Hypothalamus (tissue), 51 donors: ENCODE measurements around the gene PKD2L1.
A peak's percentile ranks its signal among the peaks of the same experiment; 100 is the strongest.
"Not testable (repeated sequence)": the region's sequence is repeated elsewhere in the genome, so short reads cannot be mapped to it uniquely, and the experiment has no call there.

Source experiments
- DNase-seq, 51 donors: peaks; one replicate each; lab custom pipeline; 2025; lab: John Stamatoyannopoulos, UW

The PKD2L1 gene

DNA sequence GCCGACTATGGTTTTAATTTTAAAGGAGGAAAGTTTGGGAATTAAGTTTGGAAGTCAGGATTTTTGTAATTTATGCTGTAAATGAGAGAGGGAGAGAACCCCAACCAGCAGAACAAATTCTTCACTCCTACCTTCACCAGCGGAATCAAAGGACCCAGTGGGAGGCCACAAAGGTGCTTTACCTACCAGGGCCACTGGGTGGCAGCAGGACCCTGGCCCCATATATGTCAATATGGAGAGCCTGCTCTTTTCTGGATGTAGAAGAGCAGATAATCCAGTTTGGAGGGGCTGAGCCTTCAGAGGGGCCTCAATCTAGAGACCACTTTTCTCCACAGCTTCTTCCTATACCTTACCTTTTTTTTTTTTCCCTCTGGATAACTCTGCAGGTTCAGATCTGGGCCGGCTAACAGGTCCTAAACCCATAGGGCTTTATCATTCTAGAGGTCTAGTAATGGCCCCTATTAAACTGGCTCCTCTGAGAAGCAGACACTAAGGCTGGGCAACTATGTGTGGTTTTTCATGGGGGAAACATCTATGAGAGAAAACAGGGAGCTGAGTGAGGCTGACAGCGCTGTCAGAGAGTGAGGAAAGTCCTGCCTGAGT lies 8.5 kb upstream of the PKD2L1 start:
- peak in 44 of 51 donors; percentile 9 to 86 (median 56) for DNase-seq

DNA sequence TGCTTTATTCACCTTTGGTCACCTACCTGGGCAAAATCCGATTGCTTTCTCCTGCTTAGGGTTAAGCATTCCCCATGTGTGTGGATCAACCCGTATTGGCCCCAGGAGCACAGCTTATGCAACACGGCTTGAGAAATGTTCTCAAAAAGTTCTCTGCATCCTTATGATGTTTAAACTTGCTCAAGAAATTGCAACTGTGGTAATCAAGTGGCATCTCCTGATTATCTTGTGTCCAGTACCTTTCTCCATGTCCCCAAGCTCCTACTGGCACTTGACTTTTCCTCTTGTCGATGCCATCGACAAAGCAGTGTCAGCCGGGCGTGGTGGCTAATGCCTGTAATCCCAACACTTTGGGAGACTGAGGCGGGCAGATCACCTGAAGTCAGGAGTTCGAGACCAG lies 4.7 kb upstream of the PKD2L1 start:
- DNase-seq: no peak

GRCh38 chr10:100333661-100334440 lies 3.8 kb upstream of the PKD2L1 start:
- DNase-seq: no peak

DNA sequence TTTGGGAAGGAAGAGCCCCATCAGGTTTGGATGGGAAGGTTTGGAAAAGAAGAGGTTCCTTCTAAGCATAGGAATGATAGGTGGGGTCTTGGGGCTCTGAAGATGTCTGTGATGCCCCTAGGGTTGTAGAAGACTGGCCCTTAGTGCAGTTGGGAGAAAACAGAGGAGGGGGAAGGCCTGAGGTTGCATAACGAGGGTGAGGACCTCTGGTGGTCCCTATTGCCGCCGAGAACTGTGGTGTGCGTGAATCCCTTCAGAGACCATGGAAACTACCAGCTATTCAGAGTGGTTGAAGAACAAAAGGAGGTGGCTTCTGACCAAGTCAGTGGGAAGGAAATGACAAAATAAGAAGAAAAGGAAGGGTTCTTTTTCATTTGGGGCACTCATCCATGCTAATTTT lies 3.1 kb upstream of the PKD2L1 start:
- DNase-seq: no peak

- no peak for DNase-seq
These were observed 1.8 kb downstream of the PKD2L1 start for GRCh38 chr10:100328198-100328597.

DNA sequence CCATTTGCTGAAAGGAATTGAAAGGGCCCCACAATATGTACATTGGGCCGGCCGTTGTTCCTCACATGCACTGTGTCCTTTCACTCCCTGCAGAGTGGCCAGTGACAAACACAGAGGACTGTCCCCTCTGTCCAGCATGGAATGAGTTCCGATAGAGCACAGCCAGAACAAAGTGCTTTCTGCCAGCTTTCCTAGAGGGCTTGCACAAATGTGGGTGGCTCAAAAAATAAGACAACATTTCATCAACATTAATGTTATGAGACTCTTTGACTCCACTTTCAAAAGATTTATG lies 2.4 kb downstream of the PKD2L1 start:
- peak in 1 of 51 donors; percentile 8 for DNase-seq

GRCh38 chr10:100327007-100327717 lies 2.9 kb downstream of the PKD2L1 start:
- DNase-seq: peak in 5 of 51 donors; percentile 10 to 54 (median 18)

- DNase-seq: no peak
These were observed 4.9 kb downstream of the PKD2L1 start for GRCh38 chr10:100325158-100325557.

GRCh38 chr10:100319707-100320402 lies 10.2 kb downstream of the PKD2L1 start:
- peak in 7 of 51 donors; percentile 0 to 52 (median 12) for DNase-seq

DNA sequence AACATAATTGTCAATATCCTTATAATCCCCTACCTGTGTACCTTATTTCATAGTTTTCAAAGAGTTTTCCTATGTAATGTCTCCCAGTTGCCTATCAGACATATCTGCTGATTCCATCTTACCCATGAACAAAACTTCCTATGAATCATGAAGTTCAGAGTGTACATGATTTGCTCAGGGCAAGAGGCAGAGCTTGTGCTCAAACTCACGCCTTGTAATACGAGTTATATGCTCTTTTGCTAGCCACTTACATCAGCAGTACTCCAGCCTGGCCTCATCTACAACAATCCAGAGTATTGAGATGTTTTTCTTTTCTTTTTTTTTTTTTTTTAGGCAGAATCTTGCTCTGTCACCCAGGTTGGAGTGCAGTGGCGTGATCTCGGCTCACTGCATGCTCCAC lies 11.8 kb downstream of the PKD2L1 start:
- no peak for DNase-seq

GRCh38 chr10:100315615-100316014 lies 14.4 kb downstream of the PKD2L1 start:
- peak in 1 of 51 donors; percentile 9 for DNase-seq

- no peak for DNase-seq
These were observed 18.7 kb downstream of the PKD2L1 start for GRCh38 chr10:100311298-100311697.

GRCh38 chr10:100307684-100308083 lies 22.3 kb downstream of the PKD2L1 start:
- no peak for DNase-seq

DNA sequence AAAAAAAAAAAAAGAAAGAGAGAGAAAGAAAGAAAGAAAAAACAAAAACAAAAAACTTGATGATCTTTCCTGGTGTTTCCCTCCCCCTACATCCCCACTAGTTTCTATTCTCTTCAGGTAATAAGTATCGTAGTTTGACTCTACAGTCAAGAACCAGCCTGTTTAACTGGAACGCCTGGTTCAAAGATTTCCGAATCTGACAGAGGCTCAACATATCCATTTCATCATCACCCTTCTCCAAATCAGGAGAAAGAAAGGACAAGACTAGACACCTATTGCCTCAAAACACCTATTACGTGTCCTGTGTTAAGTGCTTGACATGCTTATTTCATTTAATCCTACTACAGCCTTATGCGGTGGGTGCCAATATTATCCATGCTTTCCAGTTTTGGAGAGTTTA lies 23.2 kb downstream of the PKD2L1 start:
- DNase-seq: no peak

DNA sequence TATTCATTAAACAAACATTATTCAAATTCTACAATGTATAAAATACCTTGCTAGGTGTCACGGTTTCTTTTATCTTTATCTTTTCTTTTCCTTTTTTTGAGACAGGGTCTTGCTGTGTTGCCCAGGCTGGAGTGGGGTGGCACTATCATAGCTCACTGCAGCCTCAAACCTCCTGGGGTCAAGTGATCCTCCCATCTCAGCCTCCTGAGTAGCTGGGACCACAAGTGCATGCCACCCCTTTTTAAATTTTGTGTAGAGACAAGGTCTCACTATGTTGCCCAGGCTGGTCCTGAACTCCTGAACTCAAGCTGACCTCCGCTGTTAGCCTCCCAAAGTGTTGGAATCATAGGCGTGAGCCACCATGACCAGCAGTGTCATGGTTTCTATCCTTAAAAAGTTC lies 25.6 kb downstream of the PKD2L1 start:
- no peak for DNase-seq

DNA sequence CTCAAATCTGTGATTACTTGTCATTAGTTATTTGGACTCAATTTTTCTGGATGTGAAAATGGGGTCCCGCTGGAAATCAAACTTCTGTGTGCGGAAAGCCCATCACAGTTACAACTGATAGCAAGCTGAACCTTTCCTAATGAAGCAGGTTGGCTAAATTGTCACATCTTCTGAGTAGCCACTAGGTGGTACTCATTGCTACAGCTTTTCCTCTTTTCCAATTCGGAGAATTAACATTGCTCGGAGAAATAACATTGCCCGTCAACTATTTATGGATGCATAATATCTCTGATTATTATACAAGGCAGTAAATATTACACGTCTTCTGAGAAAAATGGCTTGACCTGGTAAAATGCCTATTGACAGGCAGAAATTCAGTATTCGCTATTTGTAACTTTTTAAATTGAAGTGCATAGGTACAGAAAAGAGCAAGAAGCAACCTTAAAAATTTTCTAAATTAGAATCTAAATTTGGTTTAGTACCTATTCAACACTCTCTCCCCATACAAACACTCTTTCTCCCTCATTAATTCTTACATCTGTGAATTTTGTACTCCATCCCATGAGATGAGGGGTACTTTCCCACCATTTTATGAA lies 26.2 kb downstream of the PKD2L1 start:
- peak in 1 of 51 donors; percentile 31 for DNase-seq

DNA sequence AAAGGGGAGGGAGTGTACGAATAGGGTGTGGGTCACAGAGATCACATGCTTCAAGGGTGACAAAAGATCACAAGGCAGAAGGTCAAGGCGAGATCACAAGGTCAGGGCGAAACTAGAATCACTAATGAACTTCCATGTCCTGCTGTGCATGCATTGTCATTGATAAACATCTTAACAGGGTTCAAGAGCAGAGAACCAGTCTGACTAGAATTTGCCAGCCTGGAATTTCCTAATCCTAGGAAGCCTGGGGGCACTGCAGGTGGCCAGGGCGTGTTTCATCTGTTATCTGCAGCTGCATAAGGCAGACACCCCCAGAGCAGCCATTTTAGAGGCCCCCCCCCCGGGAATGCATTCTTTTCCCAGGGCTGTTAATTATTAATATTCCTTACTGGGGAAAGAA lies 28.9 kb downstream of the PKD2L1 start:
- not testable (repeated sequence) for DNase-seq

DNA sequence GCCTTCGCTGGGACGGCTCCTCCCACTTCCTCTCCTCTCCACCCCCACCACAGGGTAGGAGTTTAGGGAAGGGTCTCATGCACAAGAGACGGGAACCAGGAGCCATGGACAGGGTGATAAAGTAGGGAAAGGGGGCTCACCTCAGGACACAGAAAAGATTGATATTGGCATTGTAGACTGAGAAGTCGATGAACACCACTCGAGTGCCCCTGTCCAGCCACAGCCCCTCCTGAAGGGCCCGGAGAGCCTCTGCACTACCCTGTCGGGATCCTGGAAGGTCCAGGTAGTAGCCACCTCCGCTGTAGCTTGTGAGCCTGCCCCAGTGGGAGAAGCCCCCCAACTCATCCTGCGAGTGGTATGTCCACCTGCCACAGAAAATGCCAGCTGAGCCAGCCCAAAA lies 32.8 kb downstream of the PKD2L1 start:
- DNase-seq: no peak

DNA sequence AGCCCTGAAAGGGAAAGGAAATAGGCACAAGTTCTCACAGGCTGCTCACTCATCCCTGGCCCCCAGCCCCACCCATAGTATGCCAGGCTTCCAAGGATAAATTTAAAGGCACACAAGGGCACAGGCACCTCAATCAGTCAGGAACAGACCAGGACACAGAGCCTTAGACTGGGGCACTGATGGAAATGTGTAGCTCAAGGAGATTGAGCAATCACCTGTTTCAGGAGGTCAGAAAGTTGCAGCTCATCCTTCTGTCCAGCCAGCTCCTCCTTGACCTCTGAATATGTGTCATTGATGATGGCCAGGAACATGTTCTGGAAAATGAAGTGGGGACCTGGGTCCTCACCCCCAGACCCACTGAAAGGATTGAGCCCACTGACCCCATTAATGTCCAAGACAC lies 37.0 kb downstream of the PKD2L1 start:
- no peak for DNase-seq

GRCh38 chr10:100292300-100292699 lies 37.7 kb downstream of the PKD2L1 start:
- DNase-seq: not testable (repeated sequence)

- DNase-seq: no peak
These were observed 38.7 kb downstream of the PKD2L1 start for GRCh38 chr10:100291356-100291755.
